Measurements from ENCODE around the gene PTPRC.

PTPRC gene

DNA sequence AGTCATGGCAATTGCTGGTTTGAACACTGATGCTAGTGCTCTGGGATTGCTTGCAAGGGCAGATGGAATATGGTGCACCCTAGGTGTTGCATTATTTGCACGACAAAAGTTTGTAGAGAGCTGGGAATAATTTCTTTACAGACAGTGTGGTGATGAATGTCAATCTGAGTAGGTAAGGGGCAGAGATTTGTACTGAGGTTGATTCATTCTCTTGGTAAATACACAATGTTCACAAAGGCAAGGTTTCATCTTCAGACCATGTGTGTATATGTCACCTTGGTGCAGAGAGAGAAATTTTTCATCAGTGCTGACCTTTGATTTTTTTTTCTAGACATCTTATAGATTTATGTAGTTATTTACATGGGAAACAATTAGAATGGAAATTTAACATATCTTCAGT, 5.0 kb downstream of the PTPRC start:
- in situ Hi-C loops (cut with MboI; ENCODE audit: low sequenced_read_pairs): no loop called here

DNA sequence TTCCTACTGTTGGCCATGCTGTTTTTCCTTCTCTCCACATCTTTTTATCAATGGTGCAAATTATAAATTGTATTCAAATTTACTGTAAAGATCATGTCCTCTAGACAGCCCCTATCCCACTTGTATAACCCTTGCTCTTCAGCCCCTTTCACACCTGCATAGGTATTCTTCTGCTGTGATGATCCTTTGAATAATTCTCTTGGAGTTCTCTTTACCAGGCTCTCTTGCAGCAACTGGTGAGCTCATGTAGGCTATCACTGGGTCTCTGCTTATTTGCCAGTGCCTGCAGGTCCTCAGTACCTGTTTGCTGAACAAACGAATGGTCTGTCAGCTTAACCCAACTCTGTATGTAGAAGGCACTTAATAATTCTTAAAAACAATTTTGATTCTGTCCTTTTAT, 8.2 kb downstream of the PTPRC start:
- in situ Hi-C loops (cut with MboI; ENCODE audit: low sequenced_read_pairs): no loop called here

DNA sequence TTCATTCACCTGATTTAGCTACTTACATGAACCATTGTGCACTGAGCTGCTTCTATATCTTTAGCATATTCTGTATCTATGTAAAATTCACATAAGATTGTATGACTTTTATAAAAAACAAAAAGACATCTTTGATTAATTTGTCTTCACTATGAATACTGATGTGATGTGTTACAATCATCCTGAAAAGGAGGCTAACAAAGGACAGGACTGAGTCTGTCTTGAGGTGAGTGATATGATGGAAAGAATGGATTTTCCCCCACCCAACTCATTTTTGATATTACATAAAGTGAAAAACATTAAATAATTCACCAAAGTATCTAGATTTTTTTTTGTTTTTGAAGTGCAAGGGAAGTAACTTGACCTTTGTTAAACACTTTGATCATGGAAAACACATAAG, 9.8 kb downstream of the PTPRC start:
- in situ Hi-C loops (cut with MboI; ENCODE audit: low sequenced_read_pairs): no loop called here

DNA sequence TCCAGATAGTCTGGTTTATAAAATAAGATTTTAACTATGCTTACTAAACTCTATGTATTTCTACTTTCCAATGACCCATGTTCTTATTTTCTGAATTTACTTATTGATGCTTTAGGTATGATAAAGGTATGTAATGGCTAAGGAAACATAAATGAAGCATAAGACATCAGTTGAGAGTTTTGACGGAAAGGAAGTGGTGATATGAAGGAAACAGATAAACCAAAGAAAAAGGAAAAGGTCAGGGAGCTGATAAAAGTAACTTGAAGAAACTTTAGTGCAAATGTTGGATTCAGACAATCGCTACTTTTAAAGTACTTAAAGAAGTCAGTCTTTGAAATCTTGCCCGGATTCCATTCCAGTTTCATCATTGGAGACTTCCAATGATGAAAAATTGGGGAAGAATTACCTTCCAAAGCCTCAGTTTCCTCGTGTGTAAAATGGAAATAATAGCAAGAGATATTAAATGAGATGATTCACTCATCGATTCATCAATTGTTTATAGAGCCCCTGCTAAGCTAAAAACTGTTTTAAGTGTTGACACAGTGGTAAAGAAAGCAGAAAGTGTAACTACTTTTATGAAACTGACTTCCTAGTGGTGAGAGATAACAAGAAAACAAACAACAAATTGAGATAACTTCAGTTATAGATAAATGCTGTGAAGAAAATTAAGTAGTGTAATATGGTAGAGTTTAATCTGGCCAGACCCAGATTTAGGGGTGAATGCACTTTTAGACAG, 10.6 kb downstream of the PTPRC start:
- in situ Hi-C loops (cut with MboI; ENCODE audit: low sequenced_read_pairs): no loop called here

DNA sequence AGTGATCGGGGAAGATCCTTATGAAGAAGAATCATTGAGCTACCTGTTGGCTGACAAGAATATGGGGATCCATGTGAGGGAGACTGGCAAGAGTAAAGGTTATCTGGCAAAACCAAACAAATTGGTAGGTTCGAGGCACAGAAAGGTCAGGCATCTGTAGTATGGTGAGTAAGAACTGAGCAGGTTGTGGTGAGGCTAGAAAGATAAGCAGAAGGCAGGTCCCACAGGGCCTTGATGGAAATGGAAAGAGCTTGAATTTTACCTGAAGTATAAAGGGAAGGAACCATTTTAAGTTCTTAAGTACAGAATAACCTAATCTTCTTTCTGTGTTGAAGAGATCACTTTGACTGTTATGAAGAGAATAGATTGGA, 11.1 kb downstream of the PTPRC start:
- in situ Hi-C loops (cut with MboI; ENCODE audit: low sequenced_read_pairs): no loop called here

DNA sequence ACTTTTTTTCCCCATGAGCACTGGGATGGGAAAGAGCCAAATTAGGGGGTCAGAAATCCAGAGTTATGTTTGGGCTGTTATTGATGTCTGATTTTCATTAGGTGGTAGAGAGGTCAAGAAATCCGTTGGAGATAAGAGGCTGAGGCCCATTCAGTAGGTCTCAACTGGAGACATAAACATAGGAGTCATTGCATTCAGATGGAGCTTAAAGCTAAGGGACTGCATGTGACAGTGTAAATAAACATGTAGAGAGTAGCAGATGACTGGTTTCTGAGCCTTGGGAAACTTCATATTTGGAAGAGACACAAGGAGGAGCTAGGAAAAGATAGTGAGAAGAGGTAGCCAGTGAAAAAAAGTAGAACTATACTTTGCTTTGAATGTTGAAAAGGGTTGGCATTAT, 11.7 kb downstream of the PTPRC start:
- in situ Hi-C loops (cut with MboI; ENCODE audit: low sequenced_read_pairs): no loop called here

DNA sequence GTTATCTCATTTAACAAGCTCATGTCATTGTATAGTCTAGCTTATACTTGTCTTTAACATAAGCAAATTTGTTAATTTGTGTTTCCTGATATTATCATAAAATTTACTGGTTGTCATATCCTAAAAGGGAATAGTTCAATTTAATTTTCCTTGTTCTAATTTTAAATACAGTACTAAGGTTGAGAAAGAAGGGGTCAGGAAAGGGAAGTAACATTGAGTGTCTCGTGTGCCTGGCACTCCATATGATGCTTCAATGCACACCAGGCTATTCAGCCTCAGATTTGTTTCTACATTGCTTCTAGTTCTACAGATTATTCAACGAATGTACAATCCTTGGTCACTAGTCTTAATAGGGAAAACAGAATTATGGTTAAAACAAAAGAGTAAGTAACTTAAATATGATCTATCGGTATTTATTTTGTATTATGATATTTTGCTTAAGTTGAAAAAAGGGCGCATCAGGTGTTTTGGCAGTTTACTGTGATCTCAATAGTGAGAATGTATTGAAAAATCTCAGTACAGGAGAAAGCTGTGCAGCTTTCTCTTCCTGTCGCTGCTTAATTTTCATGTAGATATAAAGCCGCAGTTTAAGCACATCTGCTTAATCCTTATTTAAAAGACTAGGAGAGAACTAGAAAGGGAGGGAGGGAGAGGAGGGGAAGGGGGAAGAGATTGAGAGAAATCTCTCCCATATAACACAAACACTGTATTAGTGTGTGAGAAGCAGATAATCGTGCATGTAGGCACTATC, 13.0 kb downstream of the PTPRC start:
- in situ Hi-C loops (cut with MboI; ENCODE audit: low sequenced_read_pairs): no loop called here

DNA sequence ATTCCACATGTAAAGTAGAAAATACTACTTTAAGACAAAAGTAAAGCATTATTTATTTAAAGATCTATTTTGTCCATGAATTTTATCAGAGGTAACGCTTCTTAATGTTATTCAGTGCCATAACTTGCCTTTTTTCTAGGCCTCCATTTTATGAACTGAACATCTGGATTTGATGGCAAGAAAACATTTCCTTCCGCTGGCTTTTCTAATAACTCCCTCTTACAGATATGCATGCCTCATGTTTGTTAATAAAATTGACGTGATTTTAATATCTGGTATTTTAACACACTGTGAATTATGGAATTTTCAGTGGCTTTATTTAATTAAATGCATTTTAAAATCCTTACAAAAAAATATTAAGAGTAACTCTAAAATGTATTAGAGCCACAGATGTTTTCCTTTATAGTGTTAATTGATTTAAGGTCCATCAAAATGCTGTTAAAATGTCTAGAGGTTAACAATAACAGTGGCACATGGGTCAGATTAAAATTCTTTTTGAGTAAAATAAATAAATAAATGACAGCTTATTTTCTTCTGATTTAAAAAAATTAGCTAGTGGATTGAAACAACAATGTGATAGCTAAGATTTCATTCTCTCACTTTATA, 15.1 kb downstream of the PTPRC start:
- in situ Hi-C loops (cut with MboI; ENCODE audit: low sequenced_read_pairs): no loop called here

DNA sequence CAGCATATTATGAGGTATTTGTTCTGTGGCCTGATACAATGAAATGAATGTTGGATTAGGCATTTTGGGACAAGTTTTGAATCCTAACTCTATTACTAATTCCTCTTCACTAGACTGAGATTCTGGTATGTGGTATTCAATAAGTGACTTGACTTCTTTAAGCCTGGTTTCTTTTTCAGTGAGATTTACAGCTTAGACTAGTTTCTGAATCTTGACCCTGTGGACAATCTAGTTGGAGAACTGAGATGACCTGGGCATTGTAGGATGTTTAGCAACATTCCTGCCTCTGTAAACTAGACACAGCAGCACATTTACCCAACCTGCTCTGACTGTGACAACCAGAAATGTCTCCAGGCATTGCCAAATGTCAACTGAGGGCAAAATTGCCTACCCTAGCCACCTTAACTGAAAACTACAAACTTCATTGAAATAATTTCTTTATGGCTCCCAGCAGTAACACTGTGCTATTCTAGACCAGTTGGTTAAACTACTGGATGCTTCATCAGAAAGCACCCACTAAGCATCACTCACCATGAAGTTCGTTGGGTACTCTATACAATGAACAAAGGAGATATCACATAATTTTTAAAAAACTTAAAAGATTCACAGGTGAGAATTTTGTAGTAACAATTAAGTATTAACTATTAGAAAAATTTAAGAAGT, 16.8 kb downstream of the PTPRC start:
- in situ Hi-C loops (cut with MboI; ENCODE audit: low sequenced_read_pairs): no loop called here

DNA sequence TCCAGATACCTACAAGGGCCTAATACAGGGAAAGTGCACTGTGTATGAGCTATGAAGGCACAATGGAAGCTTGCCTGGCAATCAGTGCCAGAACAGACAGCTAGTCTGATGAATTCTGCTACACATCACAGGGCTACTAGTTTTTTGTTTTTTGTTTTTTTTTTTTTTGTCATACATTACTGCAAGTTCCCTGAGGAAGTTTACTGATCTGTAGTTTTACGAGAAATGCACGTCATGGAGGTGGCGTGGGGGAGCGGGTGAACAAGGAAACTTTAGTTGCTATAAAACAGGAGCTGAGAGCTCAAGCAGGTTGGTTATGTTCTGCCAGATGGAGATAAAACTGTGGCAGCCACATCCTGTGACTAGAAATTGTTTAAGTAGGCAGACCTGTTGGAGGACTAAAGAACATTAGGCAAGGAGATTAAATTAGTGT, 17.7 kb downstream of the PTPRC start:
- in situ Hi-C loops (cut with MboI; ENCODE audit: low sequenced_read_pairs): no loop called here

DNA sequence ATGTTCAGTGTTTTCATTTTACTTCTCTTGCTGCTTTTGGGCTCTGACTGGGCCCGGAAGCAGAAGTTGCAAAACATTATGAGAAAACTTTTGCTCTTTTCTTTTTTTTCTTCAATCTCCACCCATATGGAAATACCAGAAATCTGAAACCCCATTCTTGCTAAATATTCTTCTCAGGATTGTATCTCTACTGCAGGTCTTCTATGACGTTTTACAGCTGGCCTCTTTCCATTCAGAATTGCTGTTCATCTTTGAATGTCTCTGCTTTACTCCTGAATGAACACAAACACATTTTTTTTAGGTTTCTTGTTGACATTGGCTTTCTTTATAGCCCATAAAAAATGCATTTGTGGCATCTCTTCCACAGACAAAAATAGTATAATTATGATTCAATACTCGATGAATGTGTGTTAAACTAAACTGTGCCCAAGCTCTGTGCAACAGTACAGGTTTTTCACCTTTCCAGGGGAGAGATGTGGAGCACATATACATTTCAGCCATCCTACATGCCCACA, 18.8 kb downstream of the PTPRC start:
- in situ Hi-C loops (cut with MboI; ENCODE audit: low sequenced_read_pairs): no loop called here

DNA sequence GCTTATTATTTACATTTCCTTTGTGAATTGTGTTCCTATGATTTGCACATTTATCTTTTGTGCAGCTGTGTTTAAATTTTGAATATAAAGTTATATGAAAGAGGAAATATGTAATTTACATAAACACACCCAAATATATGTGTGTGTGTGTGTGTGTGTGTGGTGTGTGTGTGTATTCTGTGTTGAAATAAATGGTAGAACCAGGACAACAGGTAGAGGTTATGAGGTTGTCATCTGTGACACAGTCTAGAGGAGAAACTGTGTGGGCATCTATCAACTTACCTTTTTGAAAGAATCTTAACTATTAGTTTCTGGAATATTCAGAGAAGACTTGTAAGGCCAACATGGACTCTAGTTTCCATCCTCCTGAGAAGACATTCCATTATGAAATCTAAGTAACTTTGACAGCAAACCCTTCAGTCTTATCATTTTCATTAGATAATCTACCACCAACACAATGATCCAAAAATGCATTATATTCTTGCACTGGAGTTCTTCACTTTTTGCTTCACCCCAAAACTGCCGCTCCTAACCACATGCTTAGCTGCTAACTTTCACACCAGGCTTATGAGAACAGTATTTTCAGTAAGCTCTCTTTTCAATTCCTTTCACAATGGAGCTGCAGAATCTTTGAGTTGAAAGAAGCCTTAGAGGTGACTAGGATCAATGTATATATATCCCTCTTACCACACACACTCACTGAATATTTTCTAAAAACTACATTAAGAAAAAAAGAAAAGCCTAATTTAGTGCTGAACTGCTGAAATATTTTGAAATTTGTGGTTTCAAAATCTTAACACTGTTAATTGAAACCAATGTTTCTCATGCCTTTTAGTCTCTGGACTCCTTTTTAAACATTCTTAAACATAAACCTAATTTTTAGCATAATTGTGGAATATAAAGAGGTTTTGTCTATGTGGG, 21.8 kb downstream of the PTPRC start:
- in situ Hi-C loops (cut with MboI; ENCODE audit: low sequenced_read_pairs): no loop called here

DNA sequence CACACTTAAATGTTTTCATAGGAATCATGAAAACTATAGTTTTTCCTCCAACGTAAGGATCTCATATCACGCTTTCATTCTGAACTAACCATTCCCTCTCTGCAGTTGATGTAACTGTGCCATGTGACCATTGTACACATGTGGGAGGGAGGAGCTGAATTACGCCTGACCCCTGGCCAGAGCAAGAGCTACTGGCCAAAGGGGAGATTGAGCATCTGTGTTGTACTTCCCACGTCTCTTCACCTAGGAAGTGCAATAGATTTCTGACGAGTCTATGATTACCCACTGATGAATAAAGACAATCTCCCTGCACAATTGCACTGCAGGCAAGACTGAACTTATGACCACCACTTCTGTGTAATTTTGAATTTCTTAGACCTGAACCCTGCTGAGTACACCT, 24.0 kb downstream of the PTPRC start:
- in situ Hi-C loops (cut with MboI; ENCODE audit: low sequenced_read_pairs): no loop called here

DNA sequence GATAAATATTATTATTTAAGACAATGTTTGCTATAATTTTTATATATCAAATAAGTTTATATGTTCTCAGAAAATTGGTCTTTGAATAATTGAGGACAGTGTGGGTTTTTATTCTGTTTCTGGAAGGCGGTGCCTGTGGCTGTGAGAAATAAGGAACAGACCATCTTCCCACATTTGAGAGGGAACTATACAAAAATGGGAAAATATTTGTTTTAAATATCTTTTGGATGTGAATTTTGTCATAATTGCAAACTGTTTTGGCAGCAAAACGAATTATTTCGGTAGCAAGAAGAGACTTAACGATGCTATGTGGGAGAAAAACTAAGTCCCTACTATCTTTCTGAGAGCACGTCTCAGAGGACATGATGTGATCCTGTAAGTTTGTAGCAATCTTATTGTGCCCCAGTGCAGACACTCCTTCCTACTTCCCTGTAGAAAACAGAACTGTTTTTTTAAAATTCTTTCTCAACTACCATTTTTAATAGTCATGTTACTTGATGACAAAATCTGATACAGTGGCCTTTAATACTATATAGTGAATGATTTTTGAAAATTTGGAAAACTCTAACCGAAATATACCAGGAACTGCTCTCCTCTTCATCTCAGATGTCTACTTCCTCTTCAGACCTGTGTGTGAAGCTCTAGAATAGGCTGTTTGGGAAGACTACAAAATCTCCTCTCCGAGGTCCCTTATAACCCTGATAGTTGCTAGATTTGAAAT, 25.4 kb downstream of the PTPRC start:
- in situ Hi-C loops (cut with MboI; ENCODE audit: low sequenced_read_pairs): no loop called here

DNA sequence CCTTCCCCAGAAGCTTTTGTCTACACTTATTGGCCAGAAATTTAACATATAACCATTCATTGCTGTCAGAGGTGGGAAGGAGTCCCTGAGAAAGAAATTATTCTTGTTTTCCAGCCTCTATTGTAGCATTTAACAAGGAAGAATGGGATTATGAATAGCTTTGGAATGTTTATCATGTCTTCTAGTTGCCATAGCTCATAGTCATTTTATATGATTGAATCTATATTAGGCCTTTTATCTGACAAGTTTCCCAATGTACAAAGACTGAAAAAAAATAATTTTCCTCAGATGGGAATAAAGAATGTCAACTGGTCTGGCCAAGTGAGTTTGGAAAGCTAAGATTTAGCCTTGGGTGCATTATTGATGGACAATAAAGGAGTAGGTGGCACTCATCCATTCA, 28.3 kb downstream of the PTPRC start:
- in situ Hi-C loops (cut with MboI; ENCODE audit: low sequenced_read_pairs): no loop called here

DNA sequence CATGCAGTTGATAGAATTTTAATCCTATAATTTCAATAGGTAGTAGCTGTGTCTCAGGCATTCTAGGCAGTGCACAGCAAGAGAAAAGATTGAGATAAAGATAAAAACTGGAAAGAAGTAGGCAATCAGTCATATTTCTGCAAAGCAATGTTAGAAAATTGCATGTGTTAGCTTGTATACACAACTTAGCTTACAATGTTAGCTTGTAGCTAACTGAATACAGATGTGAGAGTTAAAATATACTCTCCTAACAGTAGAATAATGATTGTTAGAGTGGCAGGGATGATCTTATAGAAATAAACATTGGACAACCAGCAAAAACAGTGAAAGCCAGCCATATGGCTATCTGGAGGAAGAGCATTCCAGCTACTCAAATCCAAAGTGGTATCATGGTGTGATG, 29.0 kb downstream of the PTPRC start:
- in situ Hi-C loops (cut with MboI; ENCODE audit: low sequenced_read_pairs): no loop called here

DNA sequence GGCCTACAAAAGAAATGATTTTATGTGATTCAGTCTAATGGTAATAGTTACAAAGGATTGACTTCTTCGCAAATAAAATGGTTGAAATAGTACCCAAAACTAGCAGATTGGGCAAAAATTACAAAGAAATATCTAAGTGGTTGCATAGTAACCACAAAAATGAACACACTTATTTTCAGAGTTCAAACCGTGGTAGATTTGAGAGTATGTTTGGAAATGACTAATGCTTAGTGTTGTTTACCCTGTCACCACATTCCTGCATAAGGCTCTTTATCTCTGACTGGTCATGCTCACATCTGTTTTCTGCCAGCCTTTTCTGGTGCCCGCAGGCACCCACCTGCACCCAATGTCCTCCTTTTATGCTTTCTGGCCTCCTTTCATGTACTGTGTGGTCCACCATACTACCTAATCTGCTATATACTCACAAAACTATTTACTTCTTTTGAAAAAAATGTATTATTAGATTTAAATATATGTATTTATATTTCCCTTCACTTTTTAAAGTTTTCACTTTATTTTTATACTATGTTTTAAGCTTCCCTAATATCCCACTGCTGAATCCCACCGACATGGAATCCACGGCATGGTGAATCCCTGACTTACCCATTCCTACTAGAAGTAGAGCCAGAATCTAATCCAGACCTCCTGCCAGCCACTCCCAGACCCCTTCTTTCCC, 30.3 kb downstream of the PTPRC start:
- in situ Hi-C loops (cut with MboI; ENCODE audit: low sequenced_read_pairs): no loop called here

DNA sequence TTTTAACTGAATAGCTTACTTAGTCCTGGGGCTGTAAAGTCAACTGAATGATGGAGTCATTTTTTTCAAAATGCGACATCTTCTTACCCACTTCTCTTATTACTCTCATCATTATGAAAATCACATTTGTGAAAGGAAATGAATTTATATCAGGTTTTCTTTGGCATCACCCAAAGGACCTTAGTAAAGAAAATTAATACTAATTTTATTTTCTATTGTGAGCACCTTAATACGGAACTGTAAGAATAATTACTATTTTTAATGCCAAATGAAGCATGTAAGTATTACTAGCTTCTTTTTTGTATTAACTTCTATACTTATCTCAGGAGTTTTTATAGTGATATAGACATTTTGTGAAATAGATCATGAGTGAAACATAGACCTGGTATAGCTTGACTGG, 30.9 kb downstream of the PTPRC start:
- in situ Hi-C loops (cut with MboI; ENCODE audit: low sequenced_read_pairs): no loop called here

DNA sequence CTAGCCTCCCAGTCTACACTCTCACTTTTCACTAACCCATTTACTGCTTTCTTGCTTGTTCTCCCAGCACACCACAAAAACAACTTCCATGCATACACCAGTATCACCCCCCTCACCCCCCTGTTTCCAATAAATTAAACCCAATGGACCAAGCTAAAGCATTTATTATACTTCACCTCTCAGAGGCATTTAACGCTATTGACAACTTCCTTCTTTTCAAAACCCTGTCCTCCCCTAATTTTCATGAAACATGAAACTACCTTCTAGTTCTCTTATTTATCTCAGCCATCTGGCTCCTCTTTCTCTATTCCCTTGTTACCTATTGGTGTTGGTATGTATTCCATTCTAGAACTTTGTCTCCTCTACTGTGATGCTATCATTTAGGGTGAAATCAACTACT, 32.3 kb downstream of the PTPRC start:
- in situ Hi-C loops (cut with MboI; ENCODE audit: low sequenced_read_pairs): no loop called here
